GM13976 (cell line): ENCODE data around the gene PPFIA2.

Source experiments
- DNase-seq: peaks from one replicate; pipeline ENCODE4 v3.0.0; 2012; ENCODE audit warnings: low spot score
- in situ Hi-C: fragments of 300-500 bp; cut with MboI; formaldehyde crosslinking; loops from one replicate; pipeline ENCODE4 v1.12.0; 2022; ENCODE audit warnings: low sequenced_read_pairs, mixed read lengths, inconsistent platforms; ENCODE audit not compliant: unreplicated experiment
- TF ChIP-seq, protein P1 (sequence below): IDR thresholded peaks from 2 replicates; pipeline ENCODE4 v1.5.1; 2012; ENCODE audit warnings: borderline replicate concordance, mild to moderate bottlenecking; ENCODE audit not compliant: insufficient read depth; ENCODE audit errors: extremely low read depth, missing control alignments, control extremely low read depth

The PPFIA2 gene

DNA sequence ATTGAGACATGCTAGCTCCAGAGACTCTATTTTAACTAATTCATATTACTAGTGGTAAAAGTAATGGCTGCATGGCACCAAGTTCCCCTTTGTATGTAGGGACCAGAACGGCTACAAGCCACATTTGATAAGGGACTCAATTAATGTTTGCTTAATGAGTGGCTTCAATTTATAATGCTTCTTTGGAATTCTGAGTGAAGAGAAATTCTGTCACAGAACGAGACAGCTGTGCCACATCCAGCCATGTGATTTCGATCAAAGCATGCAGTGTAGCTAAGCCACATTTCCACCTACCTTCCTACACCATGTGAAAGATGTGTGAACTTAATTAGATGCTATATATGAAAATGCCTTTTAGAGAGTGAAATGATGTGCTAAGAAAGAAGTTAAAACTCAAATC is 463.9 kb downstream of the PPFIA2 start:
- DNase-seq: no peak
- TF ChIP-seq, protein P1, sequence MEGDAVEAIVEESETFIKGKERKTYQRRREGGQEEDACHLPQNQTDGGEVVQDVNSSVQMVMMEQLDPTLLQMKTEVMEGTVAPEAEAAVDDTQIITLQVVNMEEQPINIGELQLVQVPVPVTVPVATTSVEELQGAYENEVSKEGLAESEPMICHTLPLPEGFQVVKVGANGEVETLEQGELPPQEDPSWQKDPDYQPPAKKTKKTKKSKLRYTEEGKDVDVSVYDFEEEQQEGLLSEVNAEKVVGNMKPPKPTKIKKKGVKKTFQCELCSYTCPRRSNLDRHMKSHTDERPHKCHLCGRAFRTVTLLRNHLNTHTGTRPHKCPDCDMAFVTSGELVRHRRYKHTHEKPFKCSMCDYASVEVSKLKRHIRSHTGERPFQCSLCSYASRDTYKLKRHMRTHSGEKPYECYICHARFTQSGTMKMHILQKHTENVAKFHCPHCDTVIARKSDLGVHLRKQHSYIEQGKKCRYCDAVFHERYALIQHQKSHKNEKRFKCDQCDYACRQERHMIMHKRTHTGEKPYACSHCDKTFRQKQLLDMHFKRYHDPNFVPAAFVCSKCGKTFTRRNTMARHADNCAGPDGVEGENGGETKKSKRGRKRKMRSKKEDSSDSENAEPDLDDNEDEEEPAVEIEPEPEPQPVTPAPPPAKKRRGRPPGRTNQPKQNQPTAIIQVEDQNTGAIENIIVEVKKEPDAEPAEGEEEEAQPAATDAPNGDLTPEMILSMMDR: no peak
- in situ Hi-C loops: no loop called here

DNA sequence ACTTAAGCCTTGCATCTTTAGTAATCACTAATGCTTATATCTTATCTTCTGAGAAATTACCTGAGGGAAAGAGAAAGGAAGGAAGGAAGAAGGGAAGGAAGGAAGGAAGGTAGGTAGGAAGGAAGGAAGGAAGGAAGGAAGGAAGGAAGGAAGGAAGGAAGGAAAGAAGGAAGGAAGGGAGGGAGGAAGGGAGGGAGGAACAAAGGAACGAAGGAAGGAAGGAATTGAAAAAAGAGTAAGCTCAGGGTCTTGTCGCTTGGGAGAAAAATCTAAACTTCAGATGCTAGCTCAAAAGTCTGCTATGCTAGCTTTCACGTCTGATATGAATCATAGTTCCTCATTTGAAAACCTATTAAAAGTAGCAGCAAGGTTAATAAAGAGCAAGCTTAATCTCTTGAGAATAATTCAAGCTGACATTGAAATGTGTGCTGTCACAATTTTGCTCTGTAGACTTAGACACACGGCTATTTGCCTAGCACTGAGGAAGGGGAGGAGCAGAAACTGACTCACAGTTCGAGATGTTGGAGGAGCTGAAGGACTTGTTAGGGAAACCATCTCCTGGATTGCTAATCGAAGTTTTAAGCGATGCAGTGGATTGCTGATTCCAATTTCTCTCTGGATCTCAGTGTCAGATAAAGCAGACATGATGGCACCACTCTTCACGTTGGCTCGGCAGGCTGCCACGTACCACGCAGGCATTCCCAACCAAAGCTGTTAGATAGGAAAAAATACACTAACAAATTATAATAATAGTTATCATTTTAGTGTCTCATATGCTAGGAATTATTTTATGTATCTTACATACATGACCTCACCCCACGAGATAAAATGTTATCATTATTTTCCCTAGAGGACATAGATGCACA is 464.6 kb downstream of the PPFIA2 start:
- no peak for DNase-seq
- in situ Hi-C loops: no loop called here
- TF ChIP-seq, protein P1: no peak

DNA sequence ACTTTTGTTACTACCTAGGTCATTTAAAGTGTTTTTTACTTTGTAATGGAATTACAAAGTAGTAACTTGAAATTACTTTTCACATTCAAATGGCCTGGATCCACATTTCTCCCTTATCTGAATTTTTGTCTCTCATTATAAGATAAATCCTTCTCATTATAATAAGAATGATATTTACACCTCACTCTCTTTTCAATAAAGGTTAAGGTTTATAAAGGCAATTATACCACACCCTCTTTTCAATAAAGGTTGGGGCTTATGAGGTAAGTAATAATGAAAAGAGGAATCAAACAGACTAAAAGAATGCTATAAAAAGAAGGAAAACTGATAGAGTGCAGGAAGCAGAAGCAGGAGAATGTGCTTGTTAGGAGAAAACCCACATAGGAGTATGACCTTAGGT is 470.5 kb downstream of the PPFIA2 start:
- TF ChIP-seq, protein P1: no peak
- in situ Hi-C loops: no loop called here
- no peak for DNase-seq

DNA sequence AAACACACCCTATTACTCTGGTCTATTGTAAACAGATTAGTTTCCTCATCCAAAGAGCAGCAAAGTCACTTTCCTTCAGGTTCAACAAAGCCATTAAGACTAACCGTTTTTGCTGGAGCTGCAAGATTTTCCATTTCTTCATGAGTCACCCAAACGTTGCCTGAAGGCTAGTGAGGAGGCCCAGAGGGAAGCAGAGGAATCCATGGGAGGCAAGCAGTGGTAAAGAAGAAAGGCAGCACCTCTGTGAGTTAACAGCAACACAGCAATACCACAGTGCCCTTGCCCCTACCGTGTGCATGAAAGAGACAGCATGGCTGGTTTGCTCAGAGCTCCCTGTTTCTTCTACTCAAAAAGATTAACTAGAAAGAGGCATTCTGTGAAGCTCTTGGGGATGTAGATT is 475.0 kb downstream of the PPFIA2 start:
- TF ChIP-seq, protein P1: no peak
- in situ Hi-C loops: no loop called here
- no peak for DNase-seq

DNA sequence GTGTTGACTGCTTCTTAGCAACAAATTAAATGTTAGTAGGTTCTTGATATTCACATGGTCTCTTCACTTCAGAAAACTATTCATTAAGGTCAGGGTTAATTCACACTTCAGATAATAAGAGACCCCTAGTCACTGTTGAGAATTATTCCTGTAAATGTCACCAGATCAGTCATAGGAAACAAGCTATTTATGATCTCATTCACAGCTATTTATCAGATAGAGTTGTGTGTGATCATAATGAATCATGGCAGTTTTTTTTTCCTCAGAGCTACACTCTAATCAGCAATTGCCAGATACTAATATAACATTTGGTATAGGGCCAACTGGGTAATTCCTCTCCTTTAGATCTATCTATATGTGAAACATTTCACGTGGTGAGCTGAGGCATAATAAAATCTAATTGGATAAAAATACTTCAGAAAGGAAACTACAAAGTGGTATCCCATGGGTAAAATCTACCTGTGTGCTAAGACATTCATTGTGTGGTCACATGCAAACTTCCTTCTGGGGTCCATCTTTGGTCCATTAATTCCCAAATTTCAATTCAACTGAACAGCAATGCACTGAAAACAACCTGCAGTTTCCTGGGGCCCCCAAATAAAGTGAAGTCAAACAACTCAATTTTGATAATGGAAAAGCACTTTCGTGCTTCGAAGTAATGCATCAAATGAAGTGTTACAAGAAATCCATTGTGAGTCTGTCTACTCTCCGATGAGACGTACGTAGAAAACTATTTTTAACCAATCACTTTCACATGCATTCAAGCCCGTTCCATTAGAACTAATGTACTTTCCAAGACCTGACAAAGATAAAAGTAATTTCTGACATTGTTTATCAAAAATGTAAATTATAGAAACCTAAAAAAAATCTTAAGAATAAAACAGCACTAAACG is 484.3 kb downstream of the PPFIA2 start:
- TF ChIP-seq, protein P1: no peak
- no peak for DNase-seq
- in situ Hi-C loops: no loop called here

DNA sequence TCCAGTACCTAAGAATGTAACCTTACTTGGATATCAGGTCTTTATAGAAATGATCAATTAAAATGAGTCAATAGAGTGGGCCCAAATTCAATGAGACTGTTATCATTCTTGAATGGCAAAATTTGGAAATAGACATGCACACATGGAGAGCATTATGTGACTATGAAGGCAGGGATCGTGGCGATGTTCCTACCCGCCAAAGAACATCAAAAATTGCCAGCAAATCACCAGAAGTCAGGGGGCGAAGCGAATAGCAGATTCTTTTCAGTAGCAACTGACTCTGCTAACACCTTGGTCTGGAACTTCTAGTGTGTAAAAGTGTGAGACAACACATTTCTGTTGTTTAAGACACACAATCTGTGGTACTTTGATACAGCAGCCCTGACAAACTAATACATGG is 488.8 kb downstream of the PPFIA2 start:
- TF ChIP-seq, protein P1: no peak
- in situ Hi-C loops: no loop called here
- no peak for DNase-seq
